T-helper 1 cell treated with Interleukin-12 subunit alpha and Interleukin-12 subunit beta and Interleukin-4 antibody, amounts not matched to agents 30 μg/mL and 1 μg/mL, for 36 hours (primary cell): ENCODE results near the gene RAX2.
"Not testable (repeated sequence)": the region's sequence is repeated elsewhere in the genome, so short reads cannot be mapped to it uniquely, and the experiment has no call there.

Experiments used
- H3K27ac Mint-ChIP-seq: one replicate; pipeline ENCODE4 v1.8.0; 2021; ENCODE audit warnings: mild to moderate bottlenecking, mixed read lengths
- H3K27me3 Mint-ChIP-seq: one replicate; pipeline ENCODE4 v1.8.0; 2021; ENCODE audit warnings: low read depth, mixed read lengths
- H3K36me3 Mint-ChIP-seq: one replicate; pipeline ENCODE4 v1.8.0; 2021; ENCODE audit warnings: low read depth, mixed read lengths
- H3K4me1 Mint-ChIP-seq: one replicate; pipeline ENCODE4 v1.8.0; 2021; ENCODE audit warnings: low read depth, mixed read lengths
- H3K4me3 Mint-ChIP-seq: one replicate; pipeline ENCODE4 v1.8.0; 2021; ENCODE audit warnings: mild to moderate bottlenecking, moderate library complexity, mixed read lengths
- H3K9me3 Mint-ChIP-seq: one replicate; pipeline ENCODE4 v1.8.0; 2021; ENCODE audit warnings: mixed read lengths

RAX2 gene

GRCh38 chr19:3775831-3776230 is 3.8 kb upstream of the RAX2 start:
- no peak overlapping the region for H3K4me3 Mint-ChIP-seq

GRCh38 chr19:3775374-3775711 is 3.3 kb upstream of the RAX2 start:
- peaks cover 2% of the 10 kb centered on the region for H3K36me3 Mint-ChIP-seq
- no peak overlapping the region for H3K4me3 Mint-ChIP-seq
- H3K27me3 Mint-ChIP-seq = no peaks in the 10 kb centered on the region
- peaks cover 2% of the 10 kb centered on the region for H3K4me1 Mint-ChIP-seq
- H3K9me3 Mint-ChIP-seq = no peaks in the 10 kb centered on the region
- no peak overlapping the region for H3K27ac Mint-ChIP-seq

More at GRCh38 chr19:3775831-3776230, 3.8 kb upstream of the RAX2 start:
- Mint-ChIP-seq H3K27ac (no peak overlapping the region), H3K4me1 (peaks cover 2% of the 10 kb centered on the region), H3K9me3 (peaks cover 1% of the 10 kb centered on the region), H3K27me3 (no peaks in the 10 kb centered on the region), H3K36me3 (peaks cover 2% of the 10 kb centered on the region)

DNA sequence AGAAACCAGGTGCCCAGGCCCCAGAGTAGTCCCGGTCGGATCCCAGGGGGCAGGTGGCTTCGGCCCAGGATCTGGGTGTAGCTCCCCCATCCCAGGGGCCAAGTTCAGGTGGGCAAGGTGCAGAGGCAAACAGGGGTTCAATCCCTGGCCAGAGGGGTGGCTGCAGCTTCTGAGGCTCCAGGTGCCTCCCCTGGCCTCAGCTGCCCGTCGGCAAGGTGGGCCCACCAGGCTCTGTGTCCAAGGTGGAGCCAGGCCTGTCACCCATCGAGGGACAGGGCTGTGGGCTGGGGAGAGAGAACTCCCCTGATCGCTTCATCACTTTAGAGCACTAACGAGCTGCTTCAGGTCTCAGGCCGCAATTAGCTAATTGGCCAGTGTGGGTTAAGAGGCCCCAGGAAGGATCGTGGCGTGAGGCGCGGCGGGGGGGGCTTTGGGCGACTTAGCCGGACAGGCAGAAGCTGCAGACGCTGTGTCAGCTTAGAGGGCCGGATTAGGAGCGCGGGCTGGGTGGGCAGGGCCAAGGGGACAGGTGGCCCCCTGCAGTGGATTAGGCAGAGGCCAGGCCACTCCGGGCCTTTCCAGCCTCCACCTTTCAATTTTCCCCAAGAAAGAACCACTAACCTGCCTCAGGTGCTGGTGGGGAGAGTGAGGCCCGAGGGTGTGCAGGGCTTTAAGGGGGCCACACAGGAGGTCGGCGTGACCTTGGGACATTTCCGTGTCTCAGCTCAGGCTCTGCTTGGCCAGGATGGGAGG is 2.8 kb upstream of the RAX2 start:
- H3K36me3 Mint-ChIP-seq = peaks cover 2% of the 10 kb centered on the region
- no peaks in the 10 kb centered on the region for H3K27me3 Mint-ChIP-seq
- H3K4me3 Mint-ChIP-seq = no peak overlapping the region
- H3K27ac Mint-ChIP-seq = no peak overlapping the region
- no peaks in the 10 kb centered on the region for H3K9me3 Mint-ChIP-seq
- peaks cover 2% of the 10 kb centered on the region for H3K4me1 Mint-ChIP-seq

DNA sequence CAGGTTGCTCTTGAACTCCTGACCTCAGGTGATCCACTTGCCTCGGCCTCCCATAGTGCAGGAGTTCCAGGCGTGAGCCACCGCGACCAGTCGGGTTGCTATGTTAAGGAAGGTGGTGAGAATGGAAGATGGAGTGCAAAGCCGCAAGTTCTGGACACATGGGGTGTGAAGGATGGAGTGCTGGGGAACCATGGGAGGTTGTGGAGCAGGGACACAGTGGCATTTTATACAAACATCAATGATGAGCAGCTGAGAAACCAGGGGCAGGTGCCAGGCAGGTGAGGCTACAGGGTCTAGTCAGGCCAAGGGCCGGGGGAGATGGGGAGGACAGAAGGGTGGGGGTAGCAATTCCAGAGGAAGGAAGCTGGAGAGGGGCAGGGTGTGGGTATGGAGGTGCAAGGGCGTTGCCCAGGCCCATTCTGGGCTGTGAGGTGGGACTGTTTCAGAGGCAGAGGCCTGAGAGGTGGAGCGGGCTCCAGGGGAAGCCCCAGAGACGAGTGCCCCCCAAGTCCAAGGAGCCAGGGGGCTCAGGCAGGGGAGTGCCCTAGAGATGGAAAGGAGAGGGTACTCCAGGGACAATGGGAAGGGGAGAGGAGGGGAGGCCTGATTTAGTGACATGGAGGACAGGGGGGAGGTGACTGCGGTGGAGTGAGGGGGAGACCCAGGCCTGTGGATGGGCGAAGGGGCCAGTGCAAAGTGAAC is 1.9 kb upstream of the RAX2 start:
- Mint-ChIP-seq H3K4me3 (no peak overlapping the region), H3K27ac (no peak overlapping the region), H3K4me1 (peaks cover 2% of the 10 kb centered on the region), H3K27me3 (no peaks in the 10 kb centered on the region), H3K9me3 (no peaks in the 10 kb centered on the region), H3K36me3 (peaks cover 4% of the 10 kb centered on the region)

GRCh38 chr19:3771000-3771905 is 775 bp downstream of the RAX2 start:
- Mint-ChIP-seq H3K27ac (no peak overlapping the region), H3K9me3 (no peaks in the 10 kb centered on the region)

DNA sequence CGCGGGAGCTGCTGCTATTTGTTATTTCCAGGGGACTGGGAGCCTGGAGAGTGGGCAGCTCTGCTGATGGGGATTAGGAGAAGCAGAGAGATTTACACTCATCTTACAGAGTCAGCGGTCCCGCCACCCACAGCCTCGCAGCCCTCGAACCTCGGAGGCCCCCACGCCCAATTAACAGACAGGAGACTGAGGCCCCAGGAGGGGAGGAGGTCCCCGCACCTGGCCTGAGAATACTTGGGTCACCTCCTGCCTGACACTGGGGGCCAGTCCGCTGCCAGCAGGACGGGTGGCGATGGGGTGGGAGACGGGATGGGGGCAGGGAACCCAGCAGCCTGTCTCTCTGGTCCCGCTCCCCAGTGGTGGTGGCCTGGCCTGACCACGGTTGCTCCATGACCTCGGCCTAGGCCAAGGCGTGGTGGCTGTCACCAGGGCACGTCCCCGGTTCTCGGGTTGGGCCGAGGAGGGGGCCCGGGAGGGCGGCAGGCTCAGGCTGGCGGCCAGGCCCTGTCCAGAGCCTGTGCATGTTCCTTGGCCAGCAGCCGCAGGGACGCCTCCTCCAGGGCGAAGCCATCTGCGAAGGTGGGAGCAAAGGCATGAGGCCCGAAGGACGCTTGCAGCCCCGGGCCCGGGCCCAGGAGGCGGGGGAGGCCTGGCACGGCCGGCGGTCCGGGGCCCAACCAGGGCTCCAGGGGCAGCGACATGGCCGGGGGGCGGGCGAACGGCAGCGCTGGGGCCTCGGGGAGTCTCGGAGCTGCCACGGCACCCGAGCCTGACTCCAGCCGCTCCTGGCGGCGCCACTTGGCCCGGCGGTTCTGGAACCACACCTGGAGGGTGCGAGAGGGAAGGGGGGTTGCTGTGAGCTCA is 1.7 kb downstream of the RAX2 start:
- H3K4me1 Mint-ChIP-seq = peaks cover 10% of the 10 kb centered on the region
- peaks cover 13% of the 10 kb centered on the region for H3K36me3 Mint-ChIP-seq
- H3K27ac Mint-ChIP-seq = no peak overlapping the region
- H3K27me3 Mint-ChIP-seq = no peaks in the 10 kb centered on the region
- no peaks in the 10 kb centered on the region for H3K9me3 Mint-ChIP-seq
- H3K4me3 Mint-ChIP-seq = no peak overlapping the region

More at GRCh38 chr19:3771000-3771905, 775 bp downstream of the RAX2 start:
- Mint-ChIP-seq H3K4me3 (no peak overlapping the region), H3K27me3 (no peaks in the 10 kb centered on the region), H3K36me3 (peaks cover 12% of the 10 kb centered on the region), H3K4me1 (peaks cover 9% of the 10 kb centered on the region)

DNA sequence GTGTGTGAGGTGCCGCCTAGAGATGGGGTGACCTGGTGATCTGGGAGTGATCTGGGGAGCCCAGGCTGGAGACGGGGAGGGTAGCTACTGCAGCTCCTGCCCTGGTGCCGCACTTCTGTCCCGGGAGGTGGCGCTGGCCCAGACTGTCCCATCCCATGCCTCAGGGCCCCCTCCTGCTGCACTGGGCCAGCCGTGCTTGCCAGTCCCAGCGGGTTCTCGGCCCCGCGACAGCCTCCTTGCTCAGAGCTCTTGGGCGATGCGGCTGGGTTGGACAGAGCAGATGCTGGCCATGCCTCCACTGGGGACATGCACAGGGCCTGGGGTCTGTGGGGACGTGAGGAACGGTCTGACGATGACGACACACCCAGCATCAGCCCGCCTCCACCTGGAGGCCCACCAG is 2.5 kb downstream of the RAX2 start:
- Mint-ChIP-seq H3K4me3 (no peak overlapping the region), H3K4me1 (peaks cover 10% of the 10 kb centered on the region), H3K36me3 (peaks cover 13% of the 10 kb centered on the region), H3K27ac (no peak overlapping the region), H3K9me3 (no peaks in the 10 kb centered on the region), H3K27me3 (no peaks in the 10 kb centered on the region)

DNA sequence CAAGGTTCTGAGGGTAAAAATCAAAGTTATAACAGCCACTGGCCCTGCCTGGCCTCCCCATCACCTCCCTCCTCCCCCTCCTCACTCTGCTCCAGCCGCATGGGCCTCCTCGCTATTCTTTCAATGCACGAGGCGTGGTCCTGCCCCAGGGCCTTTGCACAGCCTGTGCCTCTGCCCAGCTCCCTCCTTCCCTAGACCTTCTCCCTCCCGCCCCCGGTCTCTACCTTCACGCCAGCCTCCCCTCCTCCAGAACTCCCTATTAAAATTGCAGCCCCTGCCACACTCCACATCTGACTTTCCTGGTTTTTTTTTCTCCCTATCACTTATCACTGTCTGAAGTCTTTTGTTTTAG is 3.3 kb downstream of the RAX2 start:
- Mint-ChIP-seq H3K9me3 (no peaks in the 10 kb centered on the region), H3K4me3 (no peak overlapping the region), H3K4me1 (peaks cover 9% of the 10 kb centered on the region), H3K36me3 (peaks cover 13% of the 10 kb centered on the region), H3K27me3 (no peaks in the 10 kb centered on the region), H3K27ac (peak overlapping the region; percentile 59)

DNA sequence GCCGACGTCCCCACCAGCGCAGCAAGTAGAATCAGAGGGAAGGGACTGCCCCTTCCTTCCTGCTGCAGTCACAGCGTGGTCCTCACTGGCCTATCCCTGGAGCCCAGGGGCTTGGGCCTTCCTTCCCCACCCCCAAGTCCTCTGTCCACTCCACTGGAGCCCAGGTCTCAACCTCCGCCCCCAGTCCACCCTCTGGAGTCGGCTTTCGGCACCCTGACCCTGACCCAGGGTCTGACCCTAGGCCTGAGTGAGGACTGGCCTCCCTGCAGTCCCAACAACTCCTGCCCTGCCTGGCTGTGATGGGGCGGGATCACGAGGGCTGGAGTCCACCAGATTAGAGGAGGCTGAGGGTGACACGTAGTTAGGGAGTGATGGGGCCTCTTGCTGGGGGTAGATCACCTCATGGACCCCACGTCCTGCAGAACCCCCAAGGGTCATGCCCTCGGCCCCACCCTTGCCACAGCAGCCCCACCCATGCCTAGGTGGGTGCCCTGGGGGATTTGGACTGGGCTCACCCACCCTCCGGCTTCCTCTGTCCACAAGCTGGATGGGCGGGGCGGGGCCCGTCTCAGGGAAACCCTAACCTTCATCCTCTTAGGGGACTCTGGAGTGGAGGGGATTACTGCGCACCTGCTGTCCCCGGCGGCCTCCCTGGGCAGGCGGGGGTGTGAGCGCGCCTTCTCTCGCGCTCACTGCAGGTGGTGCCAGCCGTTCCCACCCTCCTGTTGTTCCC is 3.8 kb downstream of the RAX2 start:
- Mint-ChIP-seq H3K4me1 (peaks cover 10% of the 10 kb centered on the region), H3K9me3 (no peaks in the 10 kb centered on the region), H3K27me3 (no peaks in the 10 kb centered on the region), H3K4me3 (no peak overlapping the region), H3K27ac (no peak overlapping the region), H3K36me3 (peaks cover 13% of the 10 kb centered on the region)

DNA sequence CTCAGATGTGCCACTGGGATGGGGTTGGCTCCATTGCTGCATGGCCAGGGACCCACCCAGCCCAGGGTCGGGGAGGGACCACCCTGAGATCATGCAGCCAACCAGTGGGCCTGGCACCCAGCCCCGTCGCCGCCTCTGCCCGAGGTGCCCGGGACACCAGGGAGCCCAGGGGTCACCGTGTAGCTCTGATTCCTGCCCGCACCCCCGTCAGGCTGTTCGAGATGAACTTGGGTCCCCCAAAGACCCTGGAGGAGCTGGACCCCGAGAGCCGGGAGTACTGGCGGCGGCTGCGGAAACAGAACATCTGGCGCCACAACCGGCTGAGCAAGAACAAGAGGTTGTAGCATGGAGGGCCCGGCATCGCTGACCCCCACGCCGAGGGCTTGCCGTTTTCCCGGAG is 5.0 kb downstream of the RAX2 start:
- H3K9me3 Mint-ChIP-seq = no peaks in the 10 kb centered on the region
- peak overlapping the region; percentile 89 for H3K27ac Mint-ChIP-seq
- H3K4me3 Mint-ChIP-seq = no peak overlapping the region
- peaks cover 17% of the 10 kb centered on the region for H3K36me3 Mint-ChIP-seq
- H3K4me1 Mint-ChIP-seq = peaks cover 15% of the 10 kb centered on the region
- H3K27me3 Mint-ChIP-seq = peaks cover 3% of the 10 kb centered on the region

DNA sequence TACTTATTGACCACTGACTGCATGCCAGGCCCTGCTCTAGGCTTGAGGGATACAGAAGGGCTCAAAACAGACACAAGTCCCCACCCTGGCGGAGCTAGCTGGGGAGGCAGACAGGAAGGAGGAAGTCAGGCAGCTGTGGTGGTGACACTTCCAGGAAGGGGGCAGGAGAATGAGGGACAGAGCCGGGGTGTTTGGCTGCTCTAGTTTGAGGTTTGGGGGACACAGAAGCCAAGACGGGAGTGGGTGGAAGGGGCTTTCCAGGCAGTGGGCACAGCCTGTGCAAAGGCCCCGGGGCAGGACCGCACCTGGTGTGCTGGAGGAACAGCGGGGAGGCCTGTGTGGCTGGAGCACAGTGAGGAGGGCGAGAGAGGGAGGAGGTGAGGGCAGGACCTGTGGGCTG is 5.5 kb downstream of the RAX2 start:
- Mint-ChIP-seq H3K36me3 (peaks cover 17% of the 10 kb centered on the region), H3K9me3 (no peaks in the 10 kb centered on the region), H3K4me3 (peak overlapping the region; percentile 34)

DNA sequence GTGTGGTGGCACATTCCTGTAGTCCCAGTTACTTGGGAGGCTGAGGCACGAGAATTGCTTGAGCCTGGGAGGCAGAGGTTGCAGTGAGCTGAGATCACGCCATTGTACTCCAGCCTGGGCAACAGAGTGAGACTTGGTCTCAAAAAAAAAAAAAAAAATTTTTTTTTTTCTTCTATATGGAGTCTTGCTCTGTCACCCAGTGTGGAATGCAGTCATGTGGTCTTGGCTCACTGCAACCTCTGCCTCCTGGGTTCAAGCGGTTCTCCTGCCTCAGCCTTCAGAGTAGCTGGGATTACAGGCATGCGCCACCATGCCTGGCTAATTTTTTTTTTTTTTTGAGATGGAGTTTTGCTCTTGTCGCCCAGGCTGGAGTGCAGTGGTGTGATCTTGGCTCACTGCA is 6.3 kb downstream of the RAX2 start:
- H3K36me3 Mint-ChIP-seq = peaks cover 19% of the 10 kb centered on the region
- H3K9me3 Mint-ChIP-seq, H3K27me3 Mint-ChIP-seq, H3K4me3 Mint-ChIP-seq, H3K27ac Mint-ChIP-seq: not testable (repeated sequence)
- H3K4me1 Mint-ChIP-seq = peaks cover 23% of the 10 kb centered on the region

More for the DNA sequence above, 5.5 kb downstream of the RAX2 start:
- Mint-ChIP-seq H3K27me3 (peaks cover 3% of the 10 kb centered on the region), H3K27ac (peak overlapping the region; percentile 89), H3K4me1 (peaks cover 20% of the 10 kb centered on the region)

DNA sequence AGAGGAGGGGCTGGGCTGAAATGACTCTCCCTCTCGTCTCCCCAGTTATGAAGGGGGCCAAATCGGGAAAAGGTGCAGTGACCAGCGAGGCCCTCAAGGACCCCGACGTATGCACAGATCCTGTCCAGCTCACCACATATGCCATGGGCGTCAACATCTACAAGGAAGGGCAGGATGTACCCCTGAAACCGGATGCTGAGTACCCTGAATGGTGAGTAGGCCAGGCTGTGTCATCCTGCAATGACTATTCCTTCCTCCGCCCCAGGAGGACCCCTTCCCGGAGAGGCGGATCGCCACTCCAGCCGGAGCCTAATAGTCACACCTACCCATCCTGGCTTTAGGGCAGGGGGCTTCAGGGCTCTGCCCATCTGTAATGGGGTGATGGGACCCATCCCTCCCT is 6.9 kb downstream of the RAX2 start:
- H3K4me3 Mint-ChIP-seq = no peak overlapping the region
- H3K27ac Mint-ChIP-seq = no peak overlapping the region
- peaks cover 3% of the 10 kb centered on the region for H3K27me3 Mint-ChIP-seq
- H3K9me3 Mint-ChIP-seq = no peaks in the 10 kb centered on the region
- H3K4me1 Mint-ChIP-seq = peaks cover 23% of the 10 kb centered on the region
- H3K36me3 Mint-ChIP-seq = peaks cover 19% of the 10 kb centered on the region
